ENCODE results near the gene GRID1.

DNA sequence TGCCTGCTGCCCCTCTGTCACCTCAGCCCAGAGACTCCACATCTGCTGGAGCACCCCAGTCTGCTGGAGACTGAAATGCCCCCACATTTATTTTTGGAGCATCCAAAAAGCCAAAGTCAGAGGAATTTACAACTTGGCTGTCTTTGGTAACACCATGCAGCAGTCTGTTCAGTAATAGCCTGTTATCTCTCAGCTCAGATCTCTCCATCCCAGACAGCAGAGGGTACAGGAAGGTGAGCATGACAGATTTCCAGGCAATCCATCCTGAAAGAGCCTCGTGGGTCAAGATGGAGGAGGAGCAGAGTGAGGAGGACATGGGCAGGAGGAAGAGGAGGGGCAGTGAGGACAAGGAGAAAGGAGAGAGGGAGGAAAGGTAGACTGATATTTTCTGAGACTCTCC is 55.9 kb downstream of the GRID1 start:
- TF ChIP-seq CTCF (IDR thresholded peaks at IDR 0.05; ENCODE audit: insufficient read depth, low read depth, low read length), result no peak
- no peak for TF ChIP-seq EZH2 (IDR thresholded peaks at IDR 0.05; ENCODE audit: insufficient read depth, low read length)
